Caco-2 (cell line): ENCODE data around the gene MSANTD2. TPM values are rescaled to one million over a fixed set of nuclear protein-coding genes. Genes with fewer than 3 reads are reported as not detected.

Experiments
- BruUV-seq: library from RNA; stranded (reverse); fragments of 400-500 nt; replicated peaks from 2 replicates; lab custom pipeline; 2021; lab: Mats Ljungman, UMichigan
- CTCF ChIA-PET: fragments of 300-600 bp; sonication (Branson Sonifier 250); formaldehyde crosslinking; loops from one replicate; lab custom pipeline; 2022; ENCODE audit warnings: antibody characterized with exemption; lab: Charles Lee
- POLR2A ChIA-PET: fragments of 300-600 bp; sonication (Branson Sonifier 250); formaldehyde crosslinking; loops from one replicate; lab custom pipeline; 2022; ENCODE audit warnings: antibody characterized with exemption; lab: Charles Lee
- DNase-seq, 2 experiments: peaks; one replicate each; pipeline versions ENCODE4 v3.0.0 to v3.0.0-alpha.2; 2020 to 2022
- H3K27me3 ChIP-seq: replicated peaks from 2 replicates; pipeline ENCODE4 v1.6.0; 2011; ENCODE audit warnings: low read length; ENCODE audit not compliant: control insufficient read depth, insufficient read depth
- H3K36me3 ChIP-seq: 2 replicates; pipeline ENCODE4 v1.5.1; 2011; ENCODE audit warnings: low read length; ENCODE audit not compliant: control insufficient read depth, insufficient read depth
- H3K4me1 ChIP-seq: fragments of 250-450 bp; sonication (Bioruptor Pico); 2 replicates; pipeline ENCODE4 v1.5.1; 2020; ENCODE audit warnings: mild to moderate bottlenecking
- H3K4me3 ChIP-seq: 2 replicates; pipeline ENCODE4 v1.5.1; 2011; ENCODE audit warnings: low read depth, mild to moderate bottlenecking, control low read depth, low read length
- H3K9me3 ChIP-seq: fragments of 250-450 bp; sonication (Bioruptor Pico); 2 replicates; pipeline ENCODE4 v1.5.1; 2020; ENCODE audit warnings: mild to moderate bottlenecking, moderate library complexity
- H3K27ac Mint-ChIP-seq: one replicate; pipeline ENCODE4 v1.8.0; 2022; ENCODE audit warnings: mixed read lengths; ENCODE audit not compliant: unreplicated experiment
- H3K27me3 Mint-ChIP-seq: one replicate; pipeline ENCODE4 v1.8.0; 2022; ENCODE audit warnings: mixed read lengths; ENCODE audit not compliant: insufficient read depth, unreplicated experiment
- H3K36me3 Mint-ChIP-seq: one replicate; pipeline ENCODE4 v1.8.0; 2022; ENCODE audit warnings: mild to moderate bottlenecking, mixed read lengths; ENCODE audit not compliant: insufficient read depth, unreplicated experiment
- H3K4me1 Mint-ChIP-seq: one replicate; pipeline ENCODE4 v1.8.0; 2022; ENCODE audit warnings: low read depth, mixed read lengths; ENCODE audit not compliant: unreplicated experiment
- H3K4me3 Mint-ChIP-seq: one replicate; pipeline ENCODE4 v1.8.0; 2022; ENCODE audit warnings: mild to moderate bottlenecking, moderate library complexity, mixed read lengths; ENCODE audit not compliant: unreplicated experiment
- H3K9me3 Mint-ChIP-seq: one replicate; pipeline ENCODE4 v1.8.0; 2022; ENCODE audit warnings: mixed read lengths; ENCODE audit not compliant: unreplicated experiment
- CTCF ChIP-seq, 2 experiments: fragments of 200-600 bp in 1 of 2; IDR thresholded peaks; 1 replicate in 1 of 2; 2 replicates in 1 of 2; pipeline versions ENCODE4 v1.5.1 to v1.8.0; 2011 to 2022; ENCODE audit warnings: antibody characterized with exemption in 1 of 2, control low read depth in 1 of 2, inconsistent platforms in 1 of 2, low read depth in 1 of 2, low read length in 1 of 2, mild to moderate bottlenecking in 1 of 2, moderate library complexity in 1 of 2; ENCODE audit not compliant: insufficient read depth in 1 of 2, severe bottlenecking in 1 of 2, unreplicated experiment in 1 of 2
- intact Hi-C: fragments of 100-400 bp; cut with micrococcal nuclease; formaldehyde crosslinking; loops from one replicate; pipeline ENCODE4 v1.10.0; 2022; ENCODE audit not compliant: unreplicated experiment
- total RNA-seq: library from RNA; stranded (reverse); gene quantifications from 2 replicates; pipeline ENCODE4 v1.2.3, GENCODE V29; 2022

Gene MSANTD2
- total RNA-seq, 1 experiment from 2014 or later: 28.3 TPM

- ChIA-PET POLR2A (no interaction called here), CTCF (interaction anchor here (1.1 to 1.4 kb wide), 2 partner anchors 21 to 26 kb away, joined by 5 read pairs; no protein-coding TSS in a partner anchor)
- DNase-seq: no peak
- H3K4me1 Mint-ChIP-seq: peaks cover 18% of the 10 kb centered on the region
- H3K27ac Mint-ChIP-seq: no peak overlapping the region
- no peak overlapping the region for H3K4me3 ChIP-seq
- TF ChIP-seq CTCF (IDR thresholded peaks at IDR 0.05; ENCODE audit: insufficient read depth in 1 of 2, low read depth in 1 of 2, low read length in 1 of 2, severe bottlenecking in 1 of 2, unreplicated experiment in 1 of 2): no peak
- intact Hi-C loops: no loop called here
- BruUV-seq: no TSS peak
- no peaks in the 10 kb centered on the region for H3K9me3 Mint-ChIP-seq
- H3K27me3 Mint-ChIP-seq: no peaks in the 10 kb centered on the region
- peaks cover 9% of the 10 kb centered on the region for H3K4me1 ChIP-seq
- H3K9me3 ChIP-seq: no peaks in the 10 kb centered on the region
- no peaks in the 10 kb centered on the region for H3K36me3 ChIP-seq
- peaks cover under 1% of the 10 kb centered on the region for H3K36me3 Mint-ChIP-seq
- H3K4me3 Mint-ChIP-seq: no peak overlapping the region
- H3K27me3 ChIP-seq: no peaks in the 10 kb centered on the region
Measured at GRCh38 chr11:124784051-124784450, 16.2 kb downstream of the MSANTD2 start.

- DNase-seq: no peak
- no peak overlapping the region for H3K4me3 Mint-ChIP-seq
- H3K27ac Mint-ChIP-seq: no peak overlapping the region
- peaks cover 9% of the 10 kb centered on the region for H3K4me1 ChIP-seq
- no TSS peak for BruUV-seq
- no peaks in the 10 kb centered on the region for H3K27me3 Mint-ChIP-seq
- no peaks in the 10 kb centered on the region for H3K9me3 Mint-ChIP-seq
- H3K36me3 Mint-ChIP-seq: peaks cover 8% of the 10 kb centered on the region
- intact Hi-C loops: no loop called here
- H3K36me3 ChIP-seq: no peaks in the 10 kb centered on the region
- H3K4me3 ChIP-seq: no peak overlapping the region
- ChIA-PET POLR2A (no interaction called here), CTCF (interaction anchor here (0.5 to 1.4 kb wide), 2 partner anchors 20 to 172 kb away, joined by 3 to 5 read pairs; no protein-coding TSS in a partner anchor)
- TF ChIP-seq CTCF (IDR thresholded peaks at IDR 0.05; ENCODE audit: insufficient read depth in 1 of 2, low read depth in 1 of 2, low read length in 1 of 2, severe bottlenecking in 1 of 2, unreplicated experiment in 1 of 2): no peak
- peaks cover 25% of the 10 kb centered on the region for H3K4me1 Mint-ChIP-seq
- H3K27me3 ChIP-seq: no peaks in the 10 kb centered on the region
- H3K9me3 ChIP-seq: no peaks in the 10 kb centered on the region
Measured at GRCh38 chr11:124783002-124783401, 17.2 kb downstream of the MSANTD2 start.

GRCh38 chr11:124779568-124779967, 20.6 kb downstream of the MSANTD2 start:
- Histone ChIP-seq H3K4me3 (no peak overlapping the region), H3K4me1 (peaks cover 9% of the 10 kb centered on the region; the same call in 1 of the 2 replicates), H3K36me3 (no peaks in the 10 kb centered on the region), H3K9me3 (no peaks in the 10 kb centered on the region), H3K27me3 (no peaks in the 10 kb centered on the region)
- Mint-ChIP-seq H3K27me3 (no peaks in the 10 kb centered on the region), H3K9me3 (no peaks in the 10 kb centered on the region), H3K4me1 (peaks cover 17% of the 10 kb centered on the region), H3K27ac (no peak overlapping the region), H3K4me3 (no peak overlapping the region), H3K36me3 (peaks cover 32% of the 10 kb centered on the region)
- ChIA-PET POLR2A (no interaction called here), CTCF (interaction anchor here (1.5 to 2.5 kb wide), 3 partner anchors 14 to 21 kb away, joined by 5 to 13 read pairs (median 10); no protein-coding TSS in a partner anchor)
- intact Hi-C loops: loop anchor here (2.0 kb wide), 2 partner anchors 13 to 17 kb away; partner anchors contain the start of gene ESAM
- TF ChIP-seq CTCF (IDR thresholded peaks at IDR 0.05; ENCODE audit: insufficient read depth in 1 of 2, low read depth in 1 of 2, low read length in 1 of 2, severe bottlenecking in 1 of 2, unreplicated experiment in 1 of 2): no peak
- DNase-seq: no peak
- BruUV-seq: no TSS peak
